GM10248 (cell line): ENCODE results near the gene NAE1.

Source experiments
- CTCF ChIA-PET: fragments of 300-600 bp; sonication (Branson Sonifier 250); formaldehyde crosslinking; extraction: SDS; loops from one replicate; lab custom pipeline; 2021; ENCODE audit warnings: antibody characterized with exemption; lab: Yijun Ruan, JAX
- POLR2A ChIA-PET: fragments of 350-650 bp; sonication (Branson Sonifier 250); formaldehyde crosslinking; extraction: SDS; loops from one replicate; lab custom pipeline; 2020; ENCODE audit warnings: antibody characterized with exemption; lab: Yijun Ruan, JAX
- DNase-seq: peaks from one replicate; pipeline ENCODE4 v3.0.0; 2012; ENCODE audit errors: extremely low spot score
- TF ChIP-seq, protein P1 (sequence below): IDR thresholded peaks from 2 replicates; pipeline ENCODE4 v1.5.1; 2012; ENCODE audit warnings: mild to moderate bottlenecking, low read depth; ENCODE audit errors: extremely low read depth, missing control alignments, control extremely low read depth

The NAE1 gene

DNA sequence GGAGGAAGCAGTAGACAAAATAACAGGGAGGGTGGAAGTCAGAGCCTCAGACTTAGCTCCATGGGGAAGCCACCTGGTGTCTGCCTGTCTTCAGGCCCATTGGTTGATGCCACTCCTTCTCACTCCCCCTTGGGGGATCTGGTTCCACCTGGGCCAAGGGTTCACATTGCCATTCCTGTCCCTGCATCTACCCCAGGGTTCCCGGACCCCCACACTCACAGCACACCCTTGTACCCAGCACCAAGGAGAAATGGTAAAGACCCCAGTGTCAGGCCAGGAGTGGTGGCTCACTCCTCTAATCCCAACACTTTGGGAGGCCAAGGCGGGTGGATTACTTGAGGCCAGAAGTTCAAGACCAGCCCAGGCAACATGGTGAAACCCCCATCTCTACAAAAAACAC, 12.4 kb upstream of the NAE1 start:
- POLR2A ChIA-PET = no interaction called here
- no peak for DNase-seq

DNA sequence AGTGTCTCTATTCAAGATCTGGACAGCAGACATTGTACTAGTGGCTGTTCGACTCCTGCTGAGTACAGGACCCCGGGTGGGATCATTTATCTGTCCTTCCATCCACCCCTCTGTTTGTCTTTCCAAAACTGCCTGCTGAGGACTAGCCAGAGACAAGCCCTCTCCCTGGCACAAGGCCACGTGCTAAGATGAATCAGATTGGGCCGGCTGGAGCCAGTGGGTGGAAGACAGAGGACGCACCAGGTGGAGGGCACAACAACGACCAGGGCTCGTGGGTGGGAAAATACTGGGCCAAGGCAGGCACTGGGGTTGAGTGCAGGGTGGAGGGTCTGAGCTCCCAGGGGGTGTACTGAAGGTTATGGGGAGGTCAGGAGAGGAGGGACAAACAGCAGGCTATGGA, 12.0 kb upstream of the NAE1 start:
- ChIA-PET CTCF (interaction anchor here (1.1 to 16.2 kb wide), 5 partner anchors 13 to 105 kb away, joined by 3 to 176 read pairs (median 4); partner anchors contain the start of gene NAE1), POLR2A (no interaction called here)
- TF ChIP-seq, protein P1, sequence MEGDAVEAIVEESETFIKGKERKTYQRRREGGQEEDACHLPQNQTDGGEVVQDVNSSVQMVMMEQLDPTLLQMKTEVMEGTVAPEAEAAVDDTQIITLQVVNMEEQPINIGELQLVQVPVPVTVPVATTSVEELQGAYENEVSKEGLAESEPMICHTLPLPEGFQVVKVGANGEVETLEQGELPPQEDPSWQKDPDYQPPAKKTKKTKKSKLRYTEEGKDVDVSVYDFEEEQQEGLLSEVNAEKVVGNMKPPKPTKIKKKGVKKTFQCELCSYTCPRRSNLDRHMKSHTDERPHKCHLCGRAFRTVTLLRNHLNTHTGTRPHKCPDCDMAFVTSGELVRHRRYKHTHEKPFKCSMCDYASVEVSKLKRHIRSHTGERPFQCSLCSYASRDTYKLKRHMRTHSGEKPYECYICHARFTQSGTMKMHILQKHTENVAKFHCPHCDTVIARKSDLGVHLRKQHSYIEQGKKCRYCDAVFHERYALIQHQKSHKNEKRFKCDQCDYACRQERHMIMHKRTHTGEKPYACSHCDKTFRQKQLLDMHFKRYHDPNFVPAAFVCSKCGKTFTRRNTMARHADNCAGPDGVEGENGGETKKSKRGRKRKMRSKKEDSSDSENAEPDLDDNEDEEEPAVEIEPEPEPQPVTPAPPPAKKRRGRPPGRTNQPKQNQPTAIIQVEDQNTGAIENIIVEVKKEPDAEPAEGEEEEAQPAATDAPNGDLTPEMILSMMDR = no peak
- no peak for DNase-seq

More for the DNA sequence above, 12.4 kb upstream of the NAE1 start:
- TF ChIP-seq, protein P1 = no peak
- CTCF ChIA-PET = interaction anchor here (1.0 to 16.2 kb wide), 5 partner anchors 13 to 30 kb away, joined by 3 to 176 read pairs (median 4); partner anchors contain the start of gene NAE1

DNA sequence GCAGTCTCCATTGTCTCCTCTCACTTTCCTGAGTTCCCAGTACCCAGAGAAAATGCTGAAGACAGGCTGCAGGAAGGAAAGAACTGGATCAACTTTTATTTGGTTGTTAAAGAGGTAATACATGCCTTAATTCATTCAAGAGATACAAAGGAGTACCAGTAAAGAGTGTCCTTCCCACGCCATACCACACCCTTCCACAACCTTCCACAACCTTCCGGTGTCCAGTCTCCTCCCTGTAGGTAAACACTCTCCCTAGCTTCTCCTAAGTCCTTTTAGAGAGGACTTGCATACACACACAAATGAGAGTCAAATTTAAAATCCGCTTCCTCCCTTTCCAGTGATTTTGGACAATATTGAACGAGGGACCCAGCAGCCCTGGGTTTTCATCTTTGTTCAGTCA, 10.6 kb upstream of the NAE1 start:
- TF ChIP-seq, protein P1 = no peak
- ChIA-PET POLR2A (no interaction called here), CTCF (interaction anchor here (1.0 to 8.2 kb wide), 4 partner anchors 11 to 27 kb away, joined by 3 to 68 read pairs (median 8); partner anchors contain the start of gene NAE1)
- no peak for DNase-seq

DNA sequence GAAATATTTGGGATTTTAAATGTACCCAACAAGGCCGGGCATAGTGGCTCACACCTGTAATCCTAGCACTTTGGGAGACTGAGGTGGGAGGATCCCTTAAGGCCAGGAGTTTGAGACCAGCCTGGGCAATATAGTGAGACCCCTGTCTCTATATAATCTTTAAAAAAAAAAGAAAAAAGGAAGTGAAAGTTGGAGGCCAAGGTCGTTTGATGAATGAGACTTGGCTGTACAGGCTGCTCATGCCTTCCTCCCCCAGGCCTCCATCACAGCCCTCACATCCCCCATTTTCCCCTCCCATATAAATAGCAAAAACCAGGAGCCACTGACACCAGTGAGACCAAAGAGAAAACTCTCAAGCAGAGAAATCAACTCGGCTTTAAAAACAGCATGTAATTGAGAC, 10.1 kb upstream of the NAE1 start:
- no peak for DNase-seq
- ChIA-PET POLR2A (no interaction called here), CTCF (interaction anchor here (3.3 to 8.2 kb wide), 2 partner anchors 11 to 28 kb away, joined by 11 to 68 read pairs; partner anchors contain the start of gene NAE1)
- TF ChIP-seq, protein P1 = no peak

DNA sequence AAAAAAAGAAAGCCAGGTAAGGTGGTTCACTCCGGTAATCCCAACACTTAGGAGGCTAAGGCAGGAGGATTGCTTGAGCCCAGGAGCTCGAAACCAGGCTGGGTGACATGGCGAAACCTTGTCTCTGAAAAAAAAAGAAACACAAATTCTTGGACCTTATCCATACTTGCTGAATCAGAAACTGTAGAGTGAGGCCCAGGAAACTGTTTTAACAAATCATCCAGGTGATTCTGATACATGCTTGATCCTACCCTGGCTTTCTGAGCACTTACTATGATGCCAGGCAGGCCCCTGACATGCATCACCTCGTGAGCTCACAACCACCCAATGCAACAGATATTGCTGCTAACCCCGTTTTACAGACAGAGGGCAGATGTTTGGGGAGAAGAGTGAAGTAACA, 4.0 kb upstream of the NAE1 start:
- TF ChIP-seq, protein P1 = no peak
- DNase-seq = no peak
- POLR2A ChIA-PET = no interaction called here
- CTCF ChIA-PET = interaction anchor here (0.8 to 3.4 kb wide), 2 partner anchors 14 to 33 kb away, joined by 3 to 16 read pairs; no protein-coding TSS in a partner anchor

DNA sequence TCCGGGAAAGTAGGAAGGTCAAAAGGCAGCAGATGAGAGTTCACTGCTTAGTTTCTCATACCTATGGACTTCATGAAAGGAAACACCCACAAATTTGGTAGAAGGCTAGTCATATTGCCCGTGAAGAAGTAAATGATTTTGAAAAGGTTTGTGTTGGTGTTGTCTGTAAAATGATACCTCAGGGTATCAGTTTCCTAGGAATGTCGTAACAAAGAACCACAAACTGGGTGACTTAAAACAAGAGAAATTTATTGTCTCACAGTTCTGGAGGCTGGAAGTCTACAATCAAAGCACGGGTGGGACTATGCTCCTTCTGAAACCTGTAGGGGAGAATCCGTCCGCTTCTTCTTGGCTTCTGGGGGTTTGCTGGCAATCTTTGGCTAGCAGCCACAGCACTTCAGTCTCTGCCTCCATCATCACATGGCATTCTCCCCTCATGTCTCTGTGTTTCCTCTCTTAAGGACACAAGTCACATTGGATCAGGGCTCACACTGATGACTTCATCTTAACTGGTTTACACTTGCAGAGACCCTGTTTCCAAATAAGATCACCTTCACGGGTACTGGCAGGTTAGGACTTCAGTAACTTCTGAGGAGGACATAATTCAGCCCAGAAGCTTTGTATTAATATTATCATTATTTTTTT, 2.0 kb upstream of the NAE1 start:
- CTCF ChIA-PET = interaction anchor here (1.0 to 5.6 kb wide), 5 partner anchors 18 to 225 kb away, joined by 3 to 80 read pairs (median 16); no protein-coding TSS in a partner anchor
- TF ChIP-seq, protein P1 = no peak
- POLR2A ChIA-PET = no interaction called here
- DNase-seq = no peak
